Measurements from ENCODE around the gene ATP8A2. TPM values are rescaled to one million over a fixed set of nuclear protein-coding genes. Genes with fewer than 3 reads are reported as not detected.

Gene ATP8A2
- total and polyA plus RNA-seq, 2 of the 8 experiments (the other 6 are each of a cell fraction or from before 2014, with no cell fraction given), result 2.4 to 8.3 TPM

DNA sequence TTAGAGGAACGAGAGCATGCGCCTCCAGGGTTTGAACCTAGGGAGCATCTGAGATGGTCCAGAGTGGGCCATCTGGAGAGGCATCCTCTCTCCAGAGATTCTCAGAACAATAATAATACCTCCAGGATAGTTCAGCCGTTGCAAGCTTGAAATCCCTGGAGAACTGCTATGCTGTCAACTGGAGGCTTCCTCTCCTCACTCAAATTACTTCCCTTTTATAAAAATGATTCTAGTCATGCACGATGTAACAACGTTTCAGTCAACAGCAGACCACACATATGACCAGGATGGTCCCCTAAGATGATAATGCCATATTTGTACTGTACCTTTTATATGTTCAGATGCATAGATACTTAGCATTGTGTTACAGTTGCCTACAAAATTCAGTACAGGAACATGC, 571.3 kb downstream of the ATP8A2 start:
- H3K4me1 ChIP-seq (replicated peaks in 1 of 4; ENCODE audit: control insufficient read depth in 3 of 4, insufficient read depth in 4 of 4, low read length in 3 of 4), result no peaks in the 10 kb centered on the region; a peak in 1 of 7 replicates
- H3K4me2 ChIP-seq (ENCODE audit: insufficient read depth in 1 of 2, low read depth in 2 of 2, low read length in 2 of 2), result no peak overlapping the region
- H2BK120ac ChIP-seq (replicated peaks; ENCODE audit: low read depth, low read length), result no peak overlapping the region
- H4K91ac ChIP-seq (replicated peaks; ENCODE audit: insufficient read length, low read length), result no peak overlapping the region
- no peaks in the 10 kb centered on the region for H3K79me1 ChIP-seq (ENCODE audit: low read depth, low read length)
- peaks cover 0 to 2% of the 10 kb centered on the region in 2 experiments; a peak in 1 of 4 replicates for H3K9me3 ChIP-seq (ENCODE audit: insufficient read depth in 2 of 2, low read depth in 1 of 2, low read length in 1 of 2)
- no peaks in the 10 kb centered on the region for H3K79me2 ChIP-seq (ENCODE audit: control insufficient read depth in 1 of 2, insufficient read depth in 2 of 2, low read length in 2 of 2)
- no peak overlapping the region for H3K23ac ChIP-seq (ENCODE audit: insufficient read length)
- WGBS, 2 experiments (ENCODE audit: extremely low coverage in 1 of 2, insufficient coverage in 1 of 2, insufficient read length in 1 of 2, insufficient replicate concordance in 2 of 2, low coverage in 1 of 2, low lambda C conversion rate in 2 of 2, missing lambda C conversion rate in 1 of 2), result 79% methylated on average over 5 of the region's 5 CpGs; no CpG with 5 or more reads in 1 of the 2 experiments
- POLR2A ChIA-PET (ENCODE audit: partially characterized antibody), result no interaction called here
- no peak overlapping the region for H3K4me3 ChIP-seq (ENCODE audit: extremely low read depth in 1 of 4, insufficient read depth in 2 of 4, low read depth in 3 of 4, low read length in 4 of 4)
- CTCF ChIA-PET (ENCODE audit: partially characterized antibody), result interaction anchor here (0.6 kb wide), 1 partner anchor 37 kb away, joined by 3 read pairs; no protein-coding TSS in a partner anchor
- H3K4ac ChIP-seq (replicated peaks; ENCODE audit: insufficient read length, low read depth, low read length), result no peak overlapping the region
- H4K20me1 ChIP-seq (replicated peaks in 1 of 2; ENCODE audit: control insufficient read depth in 1 of 2, insufficient read depth in 2 of 2, low read length in 2 of 2), result no peaks in the 10 kb centered on the region
- H4K5ac ChIP-seq (ENCODE audit: insufficient read length, low read depth, low read length), result no peak overlapping the region
- H3K18ac ChIP-seq (ENCODE audit: extremely low read depth, low read length), result no peak overlapping the region
- DNase-seq (ENCODE audit: low read depth in 1 of 2, low spot score in 2 of 2), result no peak
- H3K23me2 ChIP-seq (ENCODE audit: low read depth, low read length), result no peaks in the 10 kb centered on the region
- H3K56ac ChIP-seq (replicated peaks; ENCODE audit: insufficient read length, low read depth, low read length), result no peak overlapping the region
- H2BK20ac ChIP-seq (ENCODE audit: low read length), result no peak overlapping the region
- H2BK15ac ChIP-seq (ENCODE audit: low read length), result no peak overlapping the region
- no peaks in the 10 kb centered on the region for H3K36me3 ChIP-seq (ENCODE audit: control insufficient read depth in 2 of 4, insufficient read depth in 4 of 4, low read length in 3 of 4)
- no peak overlapping the region for H3K14ac ChIP-seq (ENCODE audit: insufficient read length)
- no peak for FAIRE-seq
- no peak overlapping the region for H2BK5ac ChIP-seq (ENCODE audit: low read depth, low read length)
- H2AFZ ChIP-seq (ENCODE audit: low read length), result no peak overlapping the region
- no peak overlapping the region for H3K9ac ChIP-seq (replicated peaks in 1 of 4; ENCODE audit: extremely low read depth in 1 of 4, low read depth in 3 of 4, low read length in 3 of 4)
- H3K27ac ChIP-seq (ENCODE audit: low read depth, low read length), result no peak overlapping the region
- no peak for TF ChIP-seq RBBP5 (IDR thresholded peaks at IDR 0.05; ENCODE audit: borderline replicate concordance, low read depth, low read length)
- no peak for TF ChIP-seq TBP (IDR thresholded peaks at IDR 0.05; ENCODE audit: low read depth, low read length)
- TF ChIP-seq HDAC2 (IDR thresholded peaks at IDR 0.05; ENCODE audit: borderline replicate concordance in 1 of 2, low read depth in 2 of 2, low read length in 2 of 2), result no peak
- TF ChIP-seq JUN (IDR thresholded peaks at IDR 0.05; ENCODE audit: low read depth, low read length), result no peak
- TF ChIP-seq, protein P1, sequence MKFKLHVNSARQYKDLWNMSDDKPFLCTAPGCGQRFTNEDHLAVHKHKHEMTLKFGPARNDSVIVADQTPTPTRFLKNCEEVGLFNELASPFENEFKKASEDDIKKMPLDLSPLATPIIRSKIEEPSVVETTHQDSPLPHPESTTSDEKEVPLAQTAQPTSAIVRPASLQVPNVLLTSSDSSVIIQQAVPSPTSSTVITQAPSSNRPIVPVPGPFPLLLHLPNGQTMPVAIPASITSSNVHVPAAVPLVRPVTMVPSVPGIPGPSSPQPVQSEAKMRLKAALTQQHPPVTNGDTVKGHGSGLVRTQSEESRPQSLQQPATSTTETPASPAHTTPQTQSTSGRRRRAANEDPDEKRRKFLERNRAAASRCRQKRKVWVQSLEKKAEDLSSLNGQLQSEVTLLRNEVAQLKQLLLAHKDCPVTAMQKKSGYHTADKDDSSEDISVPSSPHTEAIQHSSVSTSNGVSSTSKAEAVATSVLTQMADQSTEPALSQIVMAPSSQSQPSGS (IDR thresholded peaks at IDR 0.05; ENCODE audit: low read length), result no peak
- TF ChIP-seq ASH2L (IDR thresholded peaks at IDR 0.05; ENCODE audit: low read length), result no peak
- no peak for TF ChIP-seq TCF12 (IDR thresholded peaks at IDR 0.05; ENCODE audit: low read depth, low read length)
- no peak for TF ChIP-seq SRF (IDR thresholded peaks at IDR 0.05; ENCODE audit: low read depth, low read length)
- no peak for TF ChIP-seq SAP30 (IDR thresholded peaks at IDR 0.05; ENCODE audit: insufficient read depth, insufficient replicate concordance, low read length)
- TF ChIP-seq POLR2A (IDR thresholded peaks at IDR 0.05; ENCODE audit: control extremely low read depth in 1 of 2, low read depth in 2 of 2, low read length in 2 of 2), result no peak
- TF ChIP-seq EGR1 (IDR thresholded peaks at IDR 0.05; ENCODE audit: borderline replicate concordance, low read depth, low read length), result no peak
- H2BK12ac ChIP-seq (ENCODE audit: low read depth, low read length), result no peak overlapping the region
- H4K8ac ChIP-seq (ENCODE audit: extremely low read depth, insufficient read depth, low read length), result no peak overlapping the region
- H3K27me3 ChIP-seq (replicated peaks in 1 of 4; ENCODE audit: control insufficient read depth in 3 of 4, extremely low read depth in 1 of 4, insufficient read depth in 3 of 4, low read length in 3 of 4), result no peaks in the 10 kb centered on the region
- no peak overlapping the region for H2AK5ac ChIP-seq (ENCODE audit: low read depth, low read length)

All from H1 (cell line).